NT2/D1 (cell line): ENCODE measurements around the gene ITGAE.

Source experiments
- SUZ12 ChIP-seq: IDR thresholded peaks from 2 replicates; pipeline ENCODE4 v1.6.1; 2011; ENCODE audit not compliant: insufficient read length, insufficient read depth; ENCODE audit errors: extremely low read depth
- YY1 ChIP-seq: IDR thresholded peaks from 2 replicates; pipeline ENCODE4 v1.6.1; 2011; ENCODE audit not compliant: insufficient read length, insufficient read depth
- ZNF274 ChIP-seq: IDR thresholded peaks from 2 replicates; pipeline ENCODE4 v1.6.1; 2011; ENCODE audit warnings: mild to moderate bottlenecking, low read depth, low read length

DNA sequence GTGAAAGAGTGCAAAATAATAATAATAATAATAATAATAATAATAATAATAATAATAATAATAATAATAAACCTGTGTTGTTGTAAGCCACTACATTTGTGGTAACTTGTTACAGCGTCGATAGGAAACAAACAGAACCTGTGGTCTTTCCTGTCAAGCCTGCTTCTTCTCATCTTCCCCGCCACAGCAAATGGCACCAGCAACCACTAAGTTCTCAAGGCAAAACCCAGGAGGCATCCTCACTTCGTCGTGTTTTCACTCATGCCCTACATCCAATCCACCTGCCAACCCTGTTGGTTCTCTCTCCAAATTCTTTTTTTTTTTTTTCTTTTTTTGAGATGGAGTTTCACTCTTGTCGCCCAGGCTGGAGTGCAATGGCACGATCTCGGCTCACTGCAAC lies 34.2 kb downstream of the ITGAE start:
- TF ChIP-seq YY1 = no peak
- TF ChIP-seq ZNF274 = no peak
- no peak for TF ChIP-seq SUZ12
